Measurements from ENCODE around the gene SGMS1.

GRCh38 chr10:50325449-50326171, 298.1 kb downstream of the SGMS1 start:
- TF ChIP-seq POLR2A (IDR thresholded peaks at IDR 0.05) = no peak
- TF ChIP-seq, protein P1, sequence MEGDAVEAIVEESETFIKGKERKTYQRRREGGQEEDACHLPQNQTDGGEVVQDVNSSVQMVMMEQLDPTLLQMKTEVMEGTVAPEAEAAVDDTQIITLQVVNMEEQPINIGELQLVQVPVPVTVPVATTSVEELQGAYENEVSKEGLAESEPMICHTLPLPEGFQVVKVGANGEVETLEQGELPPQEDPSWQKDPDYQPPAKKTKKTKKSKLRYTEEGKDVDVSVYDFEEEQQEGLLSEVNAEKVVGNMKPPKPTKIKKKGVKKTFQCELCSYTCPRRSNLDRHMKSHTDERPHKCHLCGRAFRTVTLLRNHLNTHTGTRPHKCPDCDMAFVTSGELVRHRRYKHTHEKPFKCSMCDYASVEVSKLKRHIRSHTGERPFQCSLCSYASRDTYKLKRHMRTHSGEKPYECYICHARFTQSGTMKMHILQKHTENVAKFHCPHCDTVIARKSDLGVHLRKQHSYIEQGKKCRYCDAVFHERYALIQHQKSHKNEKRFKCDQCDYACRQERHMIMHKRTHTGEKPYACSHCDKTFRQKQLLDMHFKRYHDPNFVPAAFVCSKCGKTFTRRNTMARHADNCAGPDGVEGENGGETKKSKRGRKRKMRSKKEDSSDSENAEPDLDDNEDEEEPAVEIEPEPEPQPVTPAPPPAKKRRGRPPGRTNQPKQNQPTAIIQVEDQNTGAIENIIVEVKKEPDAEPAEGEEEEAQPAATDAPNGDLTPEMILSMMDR (IDR thresholded peaks at IDR 0.05) = no peak
